ENCODE results near the gene POLR2E. TPM values are rescaled to one million over a fixed set of nuclear protein-coding genes. Genes with fewer than 3 reads are reported as not detected.

POLR2E gene
- total and polyA plus RNA-seq, 2 of the 13 experiments (the other 11 are each of a cell fraction or from before 2014, with no cell fraction given): 140 to 272 TPM

DNA sequence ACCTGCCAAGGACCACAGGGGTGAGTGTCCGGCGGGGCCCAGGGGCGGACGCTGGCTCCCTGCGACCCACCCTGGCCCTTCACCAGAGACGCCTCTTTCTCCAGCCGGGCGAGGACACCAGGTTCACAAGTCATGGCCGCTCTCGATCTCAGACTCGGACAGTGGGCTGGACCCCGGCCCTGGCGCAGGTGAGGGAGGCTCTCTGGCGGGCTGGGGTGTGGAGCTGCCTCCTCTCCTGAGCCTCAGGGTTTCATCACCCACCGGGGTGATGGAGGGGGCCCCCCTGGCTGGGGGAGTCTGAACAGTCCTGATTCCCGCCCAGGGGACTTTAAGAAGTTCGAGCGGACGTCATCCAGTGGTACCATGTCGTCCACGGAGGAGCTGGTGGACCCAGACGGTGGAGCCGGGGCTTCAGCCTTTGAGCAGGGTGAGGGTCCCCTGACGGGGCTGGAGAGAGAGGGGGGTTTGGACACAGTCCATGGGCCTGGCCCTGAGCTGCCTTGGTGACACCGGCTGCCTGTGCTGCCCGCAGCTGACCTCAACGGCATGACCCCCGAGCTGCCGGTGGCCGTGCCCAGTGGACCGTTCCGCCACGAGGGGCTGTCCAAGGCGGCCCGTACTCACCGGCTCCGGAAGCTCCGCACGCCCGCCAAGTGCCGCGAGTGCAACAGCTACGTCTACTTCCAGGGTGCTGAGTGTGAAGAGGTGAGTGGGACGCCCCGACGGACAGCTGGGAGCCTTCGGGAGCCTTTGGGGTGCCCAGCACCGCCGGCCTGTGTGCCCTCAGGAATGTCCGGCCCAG lies 14.6 kb downstream of the POLR2E start:
- Histone ChIP-seq H3K9me3 (ENCODE audit: low read length) (no peaks in the 10 kb centered on the region), H3K27me3 (ENCODE audit: control insufficient read depth in 1 of 2, insufficient read depth in 2 of 2, low read length in 2 of 2) (no peaks in the 10 kb centered on the region), H3K79me2 (ENCODE audit: insufficient read depth, low read length) (no peaks in the 10 kb centered on the region), H2AFZ (ENCODE audit: low read length) (no peak overlapping the region), H3K4me1 (ENCODE audit: insufficient read depth, low read length) (peaks cover 21% of the 10 kb centered on the region), H3K27ac (ENCODE audit: extremely low read length, insufficient read depth, low read length) (no peak overlapping the region), H3K9ac (ENCODE audit: insufficient read depth, low read depth, low read length) (no peak overlapping the region), H3K4me2 (ENCODE audit: low read depth, low read length) (no peak overlapping the region), H3K4me3 (replicated peaks in 1 of 3; ENCODE audit: insufficient read depth in 1 of 3, low read depth in 2 of 3, low read length in 3 of 3) (no peak overlapping the region), H4K20me1 (ENCODE audit: insufficient read depth, low read length) (no peaks in the 10 kb centered on the region), H3K36me3 (replicated peaks in 1 of 2; ENCODE audit: control insufficient read depth in 1 of 2, insufficient read depth in 2 of 2, low read length in 2 of 2) (peaks cover 0 to 7% of the 10 kb centered on the region in 2 experiments; a peak in 4 of 5 replicates)
- ATAC-seq (no peak; the same call in 2 of the 3 replicates), FAIRE-seq (no peak), DNase-seq (ENCODE audit: low spot score) (no peak)
- CTCF ChIA-PET (ENCODE audit: low intra/inter-chr PET ratio, low total read pairs): no interaction called here
- no peak for TF ChIP-seq RORA (CRISPR knock-in tag; IDR thresholded peaks at IDR 0.05)
- no peak for TF ChIP-seq ERF (CRISPR knock-in tag; IDR thresholded peaks at IDR 0.05)
- no peak for TF ChIP-seq ZNF777 (CRISPR knock-in tag; IDR thresholded peaks at IDR 0.05)
- TF ChIP-seq, protein P1, sequence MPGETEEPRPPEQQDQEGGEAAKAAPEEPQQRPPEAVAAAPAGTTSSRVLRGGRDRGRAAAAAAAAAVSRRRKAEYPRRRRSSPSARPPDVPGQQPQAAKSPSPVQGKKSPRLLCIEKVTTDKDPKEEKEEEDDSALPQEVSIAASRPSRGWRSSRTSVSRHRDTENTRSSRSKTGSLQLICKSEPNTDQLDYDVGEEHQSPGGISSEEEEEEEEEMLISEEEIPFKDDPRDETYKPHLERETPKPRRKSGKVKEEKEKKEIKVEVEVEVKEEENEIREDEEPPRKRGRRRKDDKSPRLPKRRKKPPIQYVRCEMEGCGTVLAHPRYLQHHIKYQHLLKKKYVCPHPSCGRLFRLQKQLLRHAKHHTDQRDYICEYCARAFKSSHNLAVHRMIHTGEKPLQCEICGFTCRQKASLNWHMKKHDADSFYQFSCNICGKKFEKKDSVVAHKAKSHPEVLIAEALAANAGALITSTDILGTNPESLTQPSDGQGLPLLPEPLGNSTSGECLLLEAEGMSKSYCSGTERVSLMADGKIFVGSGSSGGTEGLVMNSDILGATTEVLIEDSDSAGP (CRISPR knock-in tag; IDR thresholded peaks at IDR 0.05; ENCODE audit: borderline replicate concordance): no peak
- no peak for TF ChIP-seq ZFP62 (CRISPR knock-in tag; IDR thresholded peaks at IDR 0.05)
- no peak for TF ChIP-seq MEF2D (CRISPR knock-in tag; IDR thresholded peaks at IDR 0.05)
- 0 out of 2 replicates have a peak, but pooled peaks have one; percentile 36 for TF ChIP-seq HNRNPL (IDR thresholded peaks at IDR 0.05; ENCODE audit: low read depth, low read length)
- no peak for TF ChIP-seq KLF6 (CRISPR knock-in tag; IDR thresholded peaks at IDR 0.05)
- TF ChIP-seq EHMT2 (IDR thresholded peaks at IDR 0.05; ENCODE audit: borderline replicate concordance, low read depth, low read length): no peak
- no TSS peak for BruUV-seq (replicated peaks)
- POLR2A ChIA-PET: interaction anchor here (1.3 kb wide), 1 partner anchor 17 kb away, joined by 5 read pairs; no protein-coding TSS in a partner anchor
- in situ Hi-C loops (cut with HindIII; ENCODE audit: extremely low pct_ligation_motif_present, low pct_unique_long_range_greater_than_20kb): no loop called here
- intact Hi-C loops (cut with micrococcal nuclease; ENCODE audit: unreplicated experiment): no loop called here
- WGBS (ENCODE audit: low lambda C conversion rate): 93% methylated on average over 20 of the region's 50 CpGs
